Stimulated activated memory B cell treated with anti-CD40 and anti-IgM and Interleukin-4, amounts not matched to agents 10 μg/mL and 1 μg/mL and 100 μg/mL, for 72 hours (primary cell): ENCODE results near the gene PCMT1.
A peak's percentile ranks its signal among the peaks of the same experiment; 100 is the strongest.

Experiments
- ATAC-seq: fragments of 150-1000 bp; cut with Tn5 transposase; 2 replicates; pipeline ENCODE4 v1.10.0; 2021
- H3K27ac Mint-ChIP-seq: one replicate; pipeline ENCODE4 v1.8.0; 2022; ENCODE audit warnings: mild to moderate bottlenecking, mixed read lengths
- H3K27me3 Mint-ChIP-seq: one replicate; pipeline ENCODE4 v1.8.0; 2022; ENCODE audit warnings: mixed read lengths
- H3K36me3 Mint-ChIP-seq: one replicate; pipeline ENCODE4 v1.8.0; 2022; ENCODE audit warnings: mixed read lengths
- H3K4me1 Mint-ChIP-seq: one replicate; pipeline ENCODE4 v1.8.0; 2022; ENCODE audit warnings: mixed read lengths
- H3K4me3 Mint-ChIP-seq: one replicate; pipeline ENCODE4 v1.8.0; 2022; ENCODE audit warnings: mild to moderate bottlenecking, moderate library complexity, mixed read lengths
- H3K9me3 Mint-ChIP-seq: one replicate; pipeline ENCODE4 v1.8.0; 2022; ENCODE audit warnings: mixed read lengths

PCMT1 gene

GRCh38 chr6:149749594-149750135, at the start of gene PCMT1:
TSS of gene PCMT1 (plus strand) at chr6:149749741. CDS start at chr6:149749902, 161 bp downstream.
- no peaks in the 10 kb centered on the region for H3K27me3 Mint-ChIP-seq

GRCh38 chr6:149701714-149702113, 47.8 kb upstream of the PCMT1 start:
- H3K36me3 Mint-ChIP-seq, result peaks cover 12% of the 10 kb centered on the region
- no peak for ATAC-seq
- no peaks in the 10 kb centered on the region for H3K27me3 Mint-ChIP-seq
- no peak overlapping the region for H3K27ac Mint-ChIP-seq
- H3K4me3 Mint-ChIP-seq, result no peak overlapping the region
- no peaks in the 10 kb centered on the region for H3K9me3 Mint-ChIP-seq
- peaks cover 21% of the 10 kb centered on the region for H3K4me1 Mint-ChIP-seq

More at GRCh38 chr6:149749594-149750135, at the start of gene PCMT1:
- H3K9me3 Mint-ChIP-seq, result no peaks in the 10 kb centered on the region
- H3K27ac Mint-ChIP-seq, result peak within 1 kb of the TSS; percentile 83
- ATAC-seq, result peak; percentile 96
- H3K36me3 Mint-ChIP-seq, result no peaks in the 10 kb centered on the region
- H3K4me3 Mint-ChIP-seq, result peak within 1 kb of the TSS; percentile 82
- peaks cover 29% of the 10 kb centered on the region for H3K4me1 Mint-ChIP-seq

DNA sequence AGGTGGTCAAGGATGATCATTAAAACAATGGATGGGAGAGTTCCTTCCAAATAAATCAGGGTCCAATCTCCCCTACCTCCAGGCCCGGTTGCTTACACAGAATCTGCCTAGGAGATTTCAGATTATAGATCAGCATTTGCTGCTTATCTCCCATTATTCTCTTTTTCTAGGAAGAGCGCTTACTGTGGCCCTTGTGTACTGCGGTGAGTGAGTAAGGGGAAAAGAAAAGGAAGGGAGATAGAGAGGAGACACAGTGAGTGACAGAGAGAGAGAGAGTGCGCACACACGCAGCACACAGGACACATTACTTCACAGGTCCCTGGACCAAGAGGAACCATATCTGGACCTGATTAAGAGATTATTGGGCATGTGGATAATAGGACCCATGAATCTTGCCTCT, 37.8 kb upstream of the PCMT1 start:
- no peak overlapping the region for H3K27ac Mint-ChIP-seq

GRCh38 chr6:149714442-149714841, 35.1 kb upstream of the PCMT1 start:
- peaks cover 36% of the 10 kb centered on the region for H3K4me1 Mint-ChIP-seq
- H3K4me3 Mint-ChIP-seq, result no peak overlapping the region
- ATAC-seq, result no peak
- H3K27ac Mint-ChIP-seq, result no peak overlapping the region
- peaks cover 14% of the 10 kb centered on the region for H3K36me3 Mint-ChIP-seq
- no peaks in the 10 kb centered on the region for H3K27me3 Mint-ChIP-seq
- H3K9me3 Mint-ChIP-seq, result no peaks in the 10 kb centered on the region

More for the DNA sequence above, 37.8 kb upstream of the PCMT1 start:
- no peak for ATAC-seq
- H3K27me3 Mint-ChIP-seq, result no peaks in the 10 kb centered on the region
- H3K9me3 Mint-ChIP-seq, result no peaks in the 10 kb centered on the region
- no peak overlapping the region for H3K4me3 Mint-ChIP-seq
- H3K4me1 Mint-ChIP-seq, result peaks cover 52% of the 10 kb centered on the region
- H3K36me3 Mint-ChIP-seq, result peaks cover 14% of the 10 kb centered on the region

GRCh38 chr6:149716181-149716963, 33.2 kb upstream of the PCMT1 start:
- ATAC-seq, result no peak
- H3K4me3 Mint-ChIP-seq, result peak overlapping the region; percentile 72
- peaks cover 20% of the 10 kb centered on the region for H3K4me1 Mint-ChIP-seq
- peak overlapping the region; percentile 61 for H3K27ac Mint-ChIP-seq
- no peaks in the 10 kb centered on the region for H3K27me3 Mint-ChIP-seq
- peaks cover 6% of the 10 kb centered on the region for H3K36me3 Mint-ChIP-seq
- H3K9me3 Mint-ChIP-seq, result no peaks in the 10 kb centered on the region

- peaks cover 20% of the 10 kb centered on the region for H3K4me1 Mint-ChIP-seq
- ATAC-seq, result no peak
- H3K9me3 Mint-ChIP-seq, result no peaks in the 10 kb centered on the region
Observed at GRCh38 chr6:149717255-149717587, 32.3 kb upstream of the PCMT1 start.

DNA sequence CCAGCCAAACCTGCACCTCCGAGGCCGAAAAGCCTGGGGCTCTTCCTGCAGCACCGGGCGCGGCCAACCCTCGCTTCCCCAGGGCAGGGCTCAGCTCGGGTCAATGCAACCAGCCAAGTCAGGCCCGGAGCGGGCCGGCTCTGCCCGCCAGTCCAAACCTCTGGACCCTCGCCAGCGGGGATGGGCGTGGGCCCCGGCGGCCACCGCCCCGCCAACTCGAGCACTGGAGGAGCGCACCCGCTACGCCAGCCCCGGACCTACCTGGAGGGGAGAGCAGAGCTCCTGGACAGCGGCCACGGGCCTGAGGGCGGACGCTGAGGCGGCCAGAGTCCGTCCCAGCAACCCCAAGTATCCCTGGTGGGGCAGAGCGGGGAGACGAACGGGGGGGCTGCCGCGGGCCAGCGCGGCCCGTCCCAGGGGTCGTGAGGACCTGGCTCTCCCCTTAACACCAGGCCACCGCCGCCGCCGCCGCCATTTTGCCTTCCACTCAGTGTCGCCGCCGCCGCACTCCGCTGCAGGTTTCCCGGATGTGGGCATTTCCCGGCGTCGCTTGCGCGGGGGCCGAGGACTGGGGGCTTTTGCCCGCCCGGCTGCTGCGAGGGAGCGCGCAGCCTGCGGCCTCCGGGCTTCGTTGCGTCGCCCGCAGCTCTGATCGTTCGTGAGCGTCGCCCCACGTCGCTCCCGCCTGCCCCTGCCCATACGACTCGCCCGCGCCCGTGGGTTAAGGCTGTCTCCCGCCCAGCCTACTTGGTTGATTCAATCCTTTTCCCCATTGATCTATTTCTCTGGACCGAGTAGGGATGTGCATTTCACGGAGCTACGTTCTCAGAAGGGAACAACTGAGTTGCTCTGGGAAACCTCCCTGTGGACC, 31.7 kb upstream of the PCMT1 start, which contains the start of gene LATS1:
LATS1 (minus strand) TSS at position 514 of the 871 bp plus-strand sequence. CDS start 15,975 bp downstream, outside the sequence.
- H3K9me3 Mint-ChIP-seq, result no peaks in the 10 kb centered on the region
- H3K4me1 Mint-ChIP-seq, result peaks cover 20% of the 10 kb centered on the region
- no peaks in the 10 kb centered on the region for H3K27me3 Mint-ChIP-seq
- peak; percentile 96 for ATAC-seq
- H3K27ac Mint-ChIP-seq, result peak within 1 kb of the TSS; percentile 97
- H3K36me3 Mint-ChIP-seq, result no peaks in the 10 kb centered on the region
- H3K4me3 Mint-ChIP-seq, result peak within 1 kb of the TSS; percentile 95

More at GRCh38 chr6:149717255-149717587, 32.3 kb upstream of the PCMT1 start:
- H3K36me3 Mint-ChIP-seq, result no peaks in the 10 kb centered on the region
- H3K27ac Mint-ChIP-seq, result peak overlapping the region; percentile 97
- H3K4me3 Mint-ChIP-seq, result peak overlapping the region; percentile 95
- no peaks in the 10 kb centered on the region for H3K27me3 Mint-ChIP-seq

DNA sequence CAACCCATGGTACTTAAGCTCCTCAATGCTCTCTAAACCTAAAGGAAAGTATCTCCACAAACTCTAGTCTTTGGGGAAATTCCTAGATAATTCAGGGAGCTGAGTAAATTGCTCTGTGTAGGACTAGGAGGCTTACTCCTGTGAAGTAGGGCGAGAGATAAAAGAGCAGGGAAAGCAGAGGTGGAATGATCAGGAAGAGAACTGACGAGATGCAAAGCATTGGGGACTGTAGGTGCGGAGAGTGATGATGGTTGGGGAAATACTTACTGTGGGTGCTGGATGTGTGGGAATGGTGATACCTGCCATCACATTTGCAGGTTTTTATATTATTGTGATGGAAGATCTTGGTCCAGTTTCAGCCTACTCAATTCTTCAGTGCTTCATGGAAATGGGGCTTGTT, 30.0 kb upstream of the PCMT1 start:
- Mint-ChIP-seq H3K4me3 (no peak overlapping the region), H3K9me3 (no peaks in the 10 kb centered on the region), H3K27ac (no peak overlapping the region), H3K27me3 (no peaks in the 10 kb centered on the region), H3K4me1 (peaks cover 16% of the 10 kb centered on the region), H3K36me3 (peaks cover 6% of the 10 kb centered on the region)
- ATAC-seq, result no peak

DNA sequence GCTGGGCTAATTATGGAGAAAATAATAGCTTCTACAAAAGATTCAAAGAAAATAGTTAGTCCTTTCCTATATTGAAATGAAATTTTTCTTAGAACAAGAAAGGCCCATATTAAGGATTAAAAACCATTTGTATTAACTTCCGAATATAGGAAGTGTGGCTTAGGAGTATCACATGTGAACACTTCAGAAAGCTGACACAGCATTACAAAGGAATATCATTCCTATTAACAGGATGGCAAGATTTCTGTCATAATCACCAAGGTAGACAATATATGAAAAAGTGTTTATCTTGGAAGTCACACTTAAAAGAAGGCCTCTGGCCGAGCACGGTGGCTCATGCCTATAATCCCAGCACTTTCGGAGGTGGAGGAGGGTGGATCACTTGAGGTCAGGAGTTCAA, 26.3 kb upstream of the PCMT1 start:
- Mint-ChIP-seq H3K4me1 (peaks cover 4% of the 10 kb centered on the region), H3K4me3 (no peak overlapping the region), H3K27me3 (no peaks in the 10 kb centered on the region), H3K9me3 (no peaks in the 10 kb centered on the region), H3K36me3 (peaks cover 15% of the 10 kb centered on the region), H3K27ac (no peak overlapping the region)
- ATAC-seq, result no peak

DNA sequence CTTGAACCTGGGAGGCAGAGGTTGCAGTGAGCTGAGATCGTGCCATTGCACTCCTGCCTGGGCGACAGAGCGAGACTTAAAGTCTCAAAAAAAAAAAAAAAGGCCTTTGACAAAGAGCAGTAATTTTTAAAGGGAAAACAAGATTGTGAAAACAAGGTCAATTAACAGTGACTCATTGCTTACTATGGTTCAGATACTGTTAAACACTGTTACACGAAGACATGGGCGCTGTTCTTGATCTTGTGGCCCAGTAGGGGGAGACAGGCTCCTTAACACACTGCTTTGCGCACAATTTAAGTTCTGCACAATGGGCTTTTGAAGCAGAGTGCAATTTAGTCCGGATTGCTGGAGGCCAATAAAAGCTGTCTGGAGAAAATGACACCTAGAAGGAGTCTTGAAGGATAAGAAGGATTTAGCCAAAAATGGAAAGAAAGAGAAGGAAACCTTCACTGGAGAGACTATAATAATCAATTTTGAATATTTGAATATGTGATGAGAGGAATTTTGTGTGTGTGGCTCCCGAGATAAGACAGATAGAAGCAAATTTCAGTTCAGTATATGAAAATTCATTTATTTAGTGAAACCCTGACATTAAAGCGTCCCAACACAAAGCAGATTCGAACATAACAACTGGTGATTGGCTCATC, 25.6 kb upstream of the PCMT1 start:
- H3K36me3 Mint-ChIP-seq, result peaks cover 22% of the 10 kb centered on the region
- H3K27me3 Mint-ChIP-seq, result no peaks in the 10 kb centered on the region
- peaks cover 10% of the 10 kb centered on the region for H3K4me1 Mint-ChIP-seq
- peak; percentile 61 for ATAC-seq
- no peak overlapping the region for H3K4me3 Mint-ChIP-seq
- H3K27ac Mint-ChIP-seq, result no peak overlapping the region
- H3K9me3 Mint-ChIP-seq, result no peaks in the 10 kb centered on the region

GRCh38 chr6:149725785-149726184, 23.8 kb upstream of the PCMT1 start:
- Mint-ChIP-seq H3K27me3 (no peaks in the 10 kb centered on the region), H3K4me1 (peaks cover 12% of the 10 kb centered on the region), H3K9me3 (no peaks in the 10 kb centered on the region), H3K36me3 (peaks cover 23% of the 10 kb centered on the region), H3K4me3 (no peak overlapping the region), H3K27ac (no peak overlapping the region)
- ATAC-seq, result no peak

- Mint-ChIP-seq H3K9me3 (no peaks in the 10 kb centered on the region), H3K4me3 (no peak overlapping the region), H3K27me3 (no peaks in the 10 kb centered on the region), H3K36me3 (peaks cover 23% of the 10 kb centered on the region), H3K27ac (peak overlapping the region; percentile 4), H3K4me1 (peaks cover 12% of the 10 kb centered on the region)
- no peak for ATAC-seq
Observed at GRCh38 chr6:149727793-149728498, 21.6 kb upstream of the PCMT1 start.

GRCh38 chr6:149728499-149729234, 20.9 kb upstream of the PCMT1 start:
- Mint-ChIP-seq H3K4me1 (peaks cover 12% of the 10 kb centered on the region), H3K4me3 (no peak overlapping the region), H3K27ac (peak overlapping the region; percentile 4), H3K36me3 (peaks cover 23% of the 10 kb centered on the region), H3K27me3 (no peaks in the 10 kb centered on the region), H3K9me3 (no peaks in the 10 kb centered on the region)
- ATAC-seq, result no peak

DNA sequence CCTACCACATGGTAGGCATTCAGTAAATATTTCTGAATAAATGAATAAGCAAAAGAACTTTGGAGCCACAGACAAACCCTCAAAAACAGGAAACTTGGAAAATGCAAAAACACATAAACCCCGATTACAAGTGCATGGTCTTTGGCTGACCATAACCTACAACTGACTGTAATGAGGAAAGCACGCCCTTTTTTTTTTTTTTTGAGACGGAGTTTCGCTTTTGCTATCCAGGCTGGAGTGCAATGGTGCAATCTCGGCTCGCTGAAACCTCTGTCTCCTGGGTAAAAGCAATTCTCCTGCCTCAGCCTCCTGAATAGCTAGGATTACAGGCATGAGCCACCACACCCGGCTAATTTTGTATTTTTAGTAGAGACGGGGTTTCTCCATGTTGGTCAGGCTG, 19.7 kb upstream of the PCMT1 start:
- Mint-ChIP-seq H3K36me3 (peaks cover 17% of the 10 kb centered on the region), H3K4me1 (peaks cover 12% of the 10 kb centered on the region), H3K4me3 (no peak overlapping the region), H3K9me3 (no peaks in the 10 kb centered on the region), H3K27ac (peak overlapping the region; percentile 4), H3K27me3 (no peaks in the 10 kb centered on the region)
- no peak for ATAC-seq
